Parathyroid adenoma (tissue), 2 donors: ENCODE data around the gene GPR148.

Experiments used
- H2AFZ ChIP-seq: fragments of 300-600 bp; sonication (generic); one replicate; pipeline ENCODE4 v1.7.0; 2017; ENCODE audit warnings: antibody characterized with exemption, mild to moderate bottlenecking
- H3K27ac ChIP-seq: fragments of 300-600 bp; sonication (generic); one replicate; pipeline ENCODE4 v1.7.0; 2017
- H3K27me3 ChIP-seq: fragments of 300-600 bp; sonication (generic); one replicate; pipeline ENCODE4 v1.7.0; 2017; ENCODE audit warnings: low read length; ENCODE audit not compliant: control insufficient read depth, insufficient read depth
- H3K36me3 ChIP-seq: fragments of 300-600 bp; sonication (generic); one replicate; pipeline ENCODE4 v1.7.0; 2017; ENCODE audit warnings: low read length; ENCODE audit not compliant: control insufficient read depth, insufficient read depth
- H3K4me1 ChIP-seq: fragments of 300-600 bp; sonication (generic); one replicate; pipeline ENCODE4 v1.7.0; 2017; ENCODE audit warnings: control low read depth
- H3K4me2 ChIP-seq: fragments of 300-600 bp; sonication (generic); one replicate; pipeline ENCODE4 v1.7.0; 2017; ENCODE audit warnings: low read length
- H3K4me3 ChIP-seq: fragments of 300-600 bp; sonication (generic); one replicate; pipeline ENCODE4 v1.7.0; 2017; ENCODE audit warnings: low read depth, low read length
- H3K79me2 ChIP-seq: fragments of 300-600 bp; sonication (generic); one replicate; pipeline ENCODE4 v1.7.0; 2017; ENCODE audit warnings: control low read depth
- H3K9ac ChIP-seq: fragments of 300-600 bp; sonication (generic); one replicate; pipeline ENCODE4 v1.7.0; 2017; ENCODE audit warnings: mild to moderate bottlenecking
- H3K9me3 ChIP-seq: fragments of 300-600 bp; sonication (generic); one replicate; pipeline ENCODE4 v1.7.0; 2017; ENCODE audit warnings: low read length; ENCODE audit not compliant: control insufficient read depth
- CTCF ChIP-seq: fragments of 300-600 bp; sonication (generic); IDR thresholded peaks from one replicate; pipeline ENCODE4 v1.7.0; 2017; ENCODE audit warnings: antibody characterized with exemption, mild to moderate bottlenecking
- donor health status: primary hyperparathyroidism.

The GPR148 gene

GRCh38 chr2:130754811-130755210, 25.9 kb downstream of the GPR148 start:
- no peak overlapping the region for H3K4me2 ChIP-seq
- H3K9ac ChIP-seq = no peak overlapping the region
- no peak overlapping the region for H3K4me3 ChIP-seq
- no peaks in the 10 kb centered on the region for H3K36me3 ChIP-seq
- peaks cover 2% of the 10 kb centered on the region for H3K4me1 ChIP-seq
- TF ChIP-seq CTCF = no peak
- no peaks in the 10 kb centered on the region for H3K27me3 ChIP-seq
- H3K27ac ChIP-seq = peak overlapping the region; percentile 67
- peak overlapping the region; percentile 84 for H2AFZ ChIP-seq
- peaks cover 9% of the 10 kb centered on the region for H3K79me2 ChIP-seq
- no peaks in the 10 kb centered on the region for H3K9me3 ChIP-seq

- peak within 1 kb of the TSS; percentile 37 for H3K4me3 ChIP-seq
- H3K4me2 ChIP-seq = peak within 1 kb of the TSS; percentile 75
- peak within 1 kb of the TSS; percentile 67 for H3K27ac ChIP-seq
- peaks cover 7% of the 10 kb centered on the region for H3K4me1 ChIP-seq
- no peaks in the 10 kb centered on the region for H3K36me3 ChIP-seq
- peak within 1 kb of the TSS; percentile 90 for H2AFZ ChIP-seq
- no peak for TF ChIP-seq CTCF
- H3K9me3 ChIP-seq = no peaks in the 10 kb centered on the region
- H3K9ac ChIP-seq = peak within 1 kb of the TSS; percentile 8
- H3K27me3 ChIP-seq = no peaks in the 10 kb centered on the region
- peaks cover 13% of the 10 kb centered on the region for H3K79me2 ChIP-seq
These were observed 26.6 kb downstream of the GPR148 start, which contains the start of gene AMER3 for GRCh38 chr2:130755256-130756052. Gene AMER3 (plus strand): TSS chr2:130755540. CDS start chr2:130762073, 6,533 bp downstream.

GRCh38 chr2:130756053-130756873, 27.4 kb downstream of the GPR148 start:
- Histone ChIP-seq H3K4me1 (peaks cover 7% of the 10 kb centered on the region), H3K27ac (peak overlapping the region; percentile 67), H3K36me3 (no peaks in the 10 kb centered on the region), H3K9me3 (no peaks in the 10 kb centered on the region), H2AFZ (peak overlapping the region; percentile 90), H3K27me3 (no peaks in the 10 kb centered on the region), H3K4me3 (peak overlapping the region; percentile 37), H3K4me2 (peak overlapping the region; percentile 75), H3K79me2 (peaks cover 13% of the 10 kb centered on the region), H3K9ac (peak overlapping the region; percentile 8)
- no peak for TF ChIP-seq CTCF

GRCh38 chr2:130756874-130757668, 28.2 kb downstream of the GPR148 start:
- Histone ChIP-seq H3K9ac (peak overlapping the region; percentile 8), H3K36me3 (no peaks in the 10 kb centered on the region), H3K79me2 (peaks cover 13% of the 10 kb centered on the region), H2AFZ (peak overlapping the region; percentile 90), H3K27ac (peak overlapping the region; percentile 66), H3K4me1 (peaks cover 7% of the 10 kb centered on the region), H3K4me3 (no peak overlapping the region), H3K4me2 (no peak overlapping the region), H3K9me3 (no peaks in the 10 kb centered on the region), H3K27me3 (no peaks in the 10 kb centered on the region)
- no peak for TF ChIP-seq CTCF
